ENCODE results near the gene SNCA.
A peak's percentile ranks its signal among the peaks of the same experiment; 100 is the strongest.

SNCA gene

DNA sequence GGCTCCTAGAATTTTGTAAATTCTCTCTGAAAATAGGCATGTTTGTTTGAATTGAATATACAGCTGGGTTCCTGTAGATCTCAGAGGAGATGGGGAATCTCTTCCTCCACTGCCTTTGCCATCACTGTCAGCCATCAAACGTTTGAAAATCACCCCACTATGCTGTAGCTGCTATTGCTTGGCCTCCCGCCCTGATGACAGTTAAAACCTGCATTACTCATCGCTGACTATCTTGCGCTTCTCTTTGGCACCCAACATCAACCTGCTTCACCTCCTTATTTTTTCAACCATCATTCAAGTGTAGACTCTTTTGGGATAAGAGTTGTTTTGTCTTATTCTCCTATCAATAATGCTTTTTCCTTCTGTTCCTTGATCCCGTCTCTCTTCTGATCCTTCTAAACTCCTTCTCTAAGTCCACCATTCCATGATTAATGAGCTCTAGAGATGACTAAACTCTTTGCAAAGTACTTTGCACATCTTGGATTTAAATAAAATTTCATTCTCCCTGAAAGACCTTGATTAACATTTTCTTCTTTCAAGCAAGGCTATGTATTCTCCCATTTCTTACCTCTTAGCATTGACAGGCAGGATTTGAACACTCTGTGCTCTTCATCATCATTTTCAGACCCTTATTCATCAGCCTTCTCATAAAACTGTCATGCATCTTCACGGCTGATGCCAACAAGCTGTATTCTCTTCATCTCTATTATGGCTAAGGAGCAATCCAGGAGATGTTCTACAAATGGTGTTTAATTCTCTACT is 133.0 kb downstream of the SNCA start:
- DNase-seq = no peak

DNA sequence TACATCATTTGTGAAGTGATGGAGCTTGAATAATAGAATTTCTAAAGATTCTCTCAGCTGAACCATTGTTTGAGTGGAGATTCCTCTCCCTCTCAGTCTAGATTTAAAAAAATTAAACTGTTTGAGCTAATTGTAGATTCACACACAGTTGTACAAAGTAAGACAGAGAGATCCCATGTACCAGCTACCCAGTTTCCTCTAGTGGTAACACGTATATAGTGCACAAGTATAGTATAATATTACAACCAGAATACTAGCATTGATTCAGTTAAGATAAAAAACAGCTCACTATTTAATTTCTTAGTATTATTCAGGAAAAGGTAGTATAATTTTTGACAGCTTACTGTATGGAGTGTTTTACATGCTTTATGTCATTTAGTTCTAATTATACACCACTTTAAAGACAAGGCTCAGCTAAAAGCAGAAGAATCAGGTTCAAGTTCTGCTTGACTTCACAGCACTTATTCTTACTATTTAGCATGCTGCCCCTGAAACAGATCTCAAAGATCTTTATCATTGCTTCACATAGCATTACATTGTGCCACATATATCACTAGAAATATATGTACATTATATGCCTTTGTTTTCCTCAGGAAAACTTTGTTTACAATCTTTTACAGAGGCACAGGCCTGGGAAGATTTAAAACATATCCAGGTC is 136.1 kb downstream of the SNCA start:
- no peak for DNase-seq

DNA sequence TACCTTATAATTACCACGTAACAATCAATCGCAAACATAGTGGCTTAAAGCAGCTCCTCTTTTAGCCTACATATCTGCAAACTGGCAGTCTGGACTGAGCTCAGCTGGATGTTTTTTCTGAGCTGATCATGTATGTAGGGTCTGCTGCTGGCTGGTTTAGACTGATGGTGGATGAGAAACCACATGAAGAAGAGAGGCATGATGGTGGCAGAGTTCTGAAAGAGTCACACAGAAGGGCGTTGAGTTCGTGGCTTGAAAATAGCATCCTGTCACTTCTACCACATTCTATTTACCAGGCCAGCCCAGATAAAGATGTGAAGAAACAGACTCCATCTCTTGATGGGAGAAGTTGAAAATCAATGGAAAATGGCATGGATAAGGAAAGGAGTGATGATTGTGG is 151.3 kb downstream of the SNCA start:
- no peak for DNase-seq

DNA sequence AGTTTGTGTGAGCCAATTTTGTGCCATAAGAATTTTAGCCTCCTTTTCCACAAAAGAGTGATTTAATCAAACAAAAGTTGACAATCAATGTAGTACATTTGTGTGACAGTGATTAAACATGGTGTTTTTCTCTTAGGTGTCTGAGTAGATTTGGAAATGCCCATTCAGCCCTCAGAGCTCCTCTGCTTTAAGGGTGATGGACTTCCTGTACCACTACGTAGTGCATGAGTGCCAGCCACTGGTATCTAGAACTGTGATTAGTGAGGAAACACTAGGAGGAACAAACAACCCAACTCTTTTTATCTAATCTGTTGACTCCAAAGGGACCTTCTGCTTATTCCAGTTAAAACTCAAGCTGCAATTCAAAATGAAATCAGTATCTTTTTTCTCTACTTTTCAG is 151.7 kb downstream of the SNCA start:
- DNase-seq = no peak

DNA sequence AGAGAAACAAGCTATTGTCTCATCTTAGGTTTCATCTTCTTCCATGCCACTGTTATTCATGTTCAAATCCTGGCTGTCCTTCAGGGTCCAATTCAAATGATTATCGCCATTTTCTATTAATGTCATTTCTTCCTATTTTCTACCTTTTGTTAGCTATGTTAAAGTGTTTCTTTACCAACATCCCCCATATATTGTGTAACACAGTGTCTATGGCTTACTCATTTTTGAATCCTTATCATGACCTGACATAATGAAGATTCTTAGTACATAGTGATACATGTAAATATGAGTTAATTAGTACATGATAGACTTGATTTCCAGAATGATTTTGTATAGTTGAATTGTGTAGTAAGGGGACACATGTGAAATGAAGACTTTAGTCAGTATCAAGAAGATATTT is 152.4 kb downstream of the SNCA start:
- no peak for DNase-seq

DNA sequence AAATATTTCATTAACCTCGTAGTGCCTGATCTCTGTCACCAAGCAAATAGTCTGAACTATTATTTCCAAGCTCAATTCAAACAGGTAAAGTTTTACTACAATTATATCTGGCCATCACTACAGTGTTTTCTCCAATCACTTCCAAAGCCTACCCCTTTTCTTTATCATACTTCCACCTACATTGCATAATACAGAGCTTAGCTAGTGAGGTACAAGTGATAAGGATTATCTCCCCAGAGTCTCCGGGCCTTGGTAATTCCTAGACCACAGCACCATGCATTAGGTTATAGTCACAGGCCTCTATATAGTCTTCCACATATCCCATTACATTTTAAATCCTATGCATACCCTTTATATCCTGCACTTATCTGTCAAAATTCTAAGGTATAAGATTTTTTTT is 154.2 kb downstream of the SNCA start:
- DNase-seq = no peak

DNA sequence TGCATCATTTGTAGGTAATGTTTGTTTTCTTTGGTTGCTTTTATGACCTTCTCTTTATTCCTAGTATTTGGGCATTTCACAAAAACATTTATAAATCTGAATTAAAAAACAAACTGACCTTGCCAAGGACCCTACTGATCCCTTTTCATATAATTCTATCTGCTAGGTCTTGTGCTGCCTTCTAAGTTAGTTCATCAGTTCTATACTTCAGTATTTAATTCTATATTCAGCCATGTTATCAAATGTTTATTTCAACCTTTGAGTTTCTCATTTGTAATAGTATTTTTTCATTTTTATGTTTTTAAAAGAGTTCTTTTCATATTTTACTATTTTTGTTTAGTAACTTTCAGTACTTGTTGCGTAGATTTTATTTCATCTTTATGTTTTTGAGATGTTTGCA is 155.3 kb downstream of the SNCA start:
- DNase-seq = no peak

DNA sequence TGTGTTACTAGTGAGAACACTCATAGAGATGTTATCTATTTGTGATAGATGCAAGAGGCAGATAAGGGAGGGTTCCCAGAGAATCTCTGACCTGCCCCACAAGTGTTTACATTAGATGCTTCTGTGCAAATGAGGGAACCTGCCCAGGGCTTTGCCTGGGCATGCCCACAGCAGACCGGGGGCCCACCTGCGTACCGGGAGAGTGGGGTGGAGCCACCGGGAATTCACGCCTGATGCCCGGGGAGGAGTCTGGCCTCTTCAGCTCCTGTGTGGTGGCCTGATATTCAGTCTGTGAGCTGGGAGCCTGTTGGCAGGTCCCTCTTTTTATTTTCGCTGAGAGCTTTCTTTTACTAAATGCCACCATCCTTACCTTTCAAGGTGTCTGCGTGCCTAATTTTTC is 155.7 kb downstream of the SNCA start:
- peak; percentile 57 to 85 for DNase-seq

DNA sequence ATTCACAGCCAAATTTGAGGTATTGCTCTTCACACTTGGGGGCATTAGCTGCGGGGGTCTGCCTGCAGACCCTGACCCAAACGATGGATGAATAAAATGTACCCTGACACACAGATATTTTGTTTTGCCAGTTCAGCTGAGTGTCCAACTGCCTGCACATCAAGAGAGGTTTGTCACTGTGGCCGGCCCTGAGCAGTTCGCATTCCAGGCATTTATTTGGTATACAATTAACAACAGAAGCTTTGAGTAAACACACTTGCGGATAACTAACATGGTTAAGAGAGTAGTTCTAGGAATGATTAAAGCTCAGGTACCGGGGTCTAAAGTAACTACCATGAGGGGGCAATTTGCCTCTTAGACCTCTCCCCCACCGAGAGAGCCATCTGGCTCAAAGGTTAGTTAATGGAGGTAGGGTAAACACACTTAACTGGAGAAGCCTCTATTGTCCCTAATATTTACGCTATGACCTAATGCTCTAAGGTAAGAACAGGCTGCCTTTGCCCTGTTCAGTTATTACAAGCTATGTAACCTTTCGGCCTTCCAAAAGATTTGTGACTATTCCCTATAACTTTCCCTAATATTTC is 162.0 kb downstream of the SNCA start:
- DNase-seq = no peak
